Measurements from ENCODE around the gene CNTRL. TPM values are rescaled to one million over a fixed set of nuclear protein-coding genes. Genes with fewer than 3 reads are reported as not detected.

Gene CNTRL
- total and polyA plus RNA-seq, 4 donors = 1.6 to 8.7 (median 4.4) TPM

DNA sequence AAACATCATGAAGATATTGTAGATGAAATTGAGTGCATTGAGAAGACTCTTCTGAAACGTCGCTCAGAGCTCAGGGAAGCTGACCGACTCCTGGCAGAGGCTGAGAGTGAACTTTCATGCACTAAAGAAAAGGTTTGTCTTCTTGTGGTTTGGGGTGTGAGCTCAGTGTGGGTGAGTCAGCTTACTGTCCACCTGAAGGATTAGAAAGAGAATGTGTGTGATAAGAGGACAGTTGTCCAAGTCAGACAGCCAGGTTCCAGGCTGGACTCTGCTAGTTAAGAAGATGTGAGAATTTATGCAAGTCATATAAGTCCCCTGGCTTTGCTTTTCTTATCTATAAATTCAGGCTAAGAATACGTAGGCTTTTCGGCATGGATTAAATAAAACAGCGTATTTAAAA is 80.0 kb downstream of the CNTRL start:
- H3K4me3 ChIP-seq (ENCODE audit: low read depth in 1 of 3, low read length in 3 of 3) = no peak overlapping the region
- no peak overlapping the region for H3K9ac ChIP-seq (ENCODE audit: low read depth in 1 of 2, low read length in 2 of 2)
- no peak for DNase-seq (ENCODE audit: low spot score)
- no peaks in the 10 kb centered on the region for H3K9me3 ChIP-seq (ENCODE audit: control insufficient read depth in 4 of 4, low read length in 3 of 4)
- H3K36me3 ChIP-seq (ENCODE audit: control insufficient read depth in 4 of 4, insufficient read depth in 3 of 4, low read depth in 1 of 4, low read length in 3 of 4) = peaks cover 0 to 23% (median 21%) of the 10 kb centered on the region in 4 donors
- H3K27ac ChIP-seq (ENCODE audit: low read depth in 1 of 2, low read length in 2 of 2) = no peak overlapping the region
- H3K27me3 ChIP-seq (ENCODE audit: control insufficient read depth in 4 of 4, insufficient read depth in 4 of 4, low read length in 3 of 4) = no peaks in the 10 kb centered on the region
- TF ChIP-seq NR2F2 (IDR thresholded peaks at IDR 0.05) (no peak), SP1 (IDR thresholded peaks at IDR 0.05) (no peak), FOXA2 (IDR thresholded peaks at IDR 0.05) (no peak), TAF1 (conservative IDR thresholded peaks at IDR 0.05) (no peak), HNF4G (IDR thresholded peaks at IDR 0.05) (no peak), RXRA (IDR thresholded peaks at IDR 0.05) (no peak), GABPA (IDR thresholded peaks at IDR 0.05 in 1 of 2, conservative IDR thresholded peaks at IDR 0.05 in 1 of 2) (no peak), JUND (IDR thresholded peaks at IDR 0.05) (no peak), RAD21 (IDR thresholded peaks at IDR 0.05) (no peak), HNF4A (conservative IDR thresholded peaks at IDR 0.05) (no peak), FOXA1 (IDR thresholded peaks at IDR 0.05) (no peak), YY1 (IDR thresholded peaks at IDR 0.05) (no peak)
- TF ChIP-seq, protein P1, sequence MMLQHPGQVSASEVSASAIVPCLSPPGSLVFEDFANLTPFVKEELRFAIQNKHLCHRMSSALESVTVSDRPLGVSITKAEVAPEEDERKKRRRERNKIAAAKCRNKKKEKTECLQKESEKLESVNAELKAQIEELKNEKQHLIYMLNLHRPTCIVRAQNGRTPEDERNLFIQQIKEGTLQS (IDR thresholded peaks at IDR 0.05) = no peak
- TF ChIP-seq, protein P2, sequence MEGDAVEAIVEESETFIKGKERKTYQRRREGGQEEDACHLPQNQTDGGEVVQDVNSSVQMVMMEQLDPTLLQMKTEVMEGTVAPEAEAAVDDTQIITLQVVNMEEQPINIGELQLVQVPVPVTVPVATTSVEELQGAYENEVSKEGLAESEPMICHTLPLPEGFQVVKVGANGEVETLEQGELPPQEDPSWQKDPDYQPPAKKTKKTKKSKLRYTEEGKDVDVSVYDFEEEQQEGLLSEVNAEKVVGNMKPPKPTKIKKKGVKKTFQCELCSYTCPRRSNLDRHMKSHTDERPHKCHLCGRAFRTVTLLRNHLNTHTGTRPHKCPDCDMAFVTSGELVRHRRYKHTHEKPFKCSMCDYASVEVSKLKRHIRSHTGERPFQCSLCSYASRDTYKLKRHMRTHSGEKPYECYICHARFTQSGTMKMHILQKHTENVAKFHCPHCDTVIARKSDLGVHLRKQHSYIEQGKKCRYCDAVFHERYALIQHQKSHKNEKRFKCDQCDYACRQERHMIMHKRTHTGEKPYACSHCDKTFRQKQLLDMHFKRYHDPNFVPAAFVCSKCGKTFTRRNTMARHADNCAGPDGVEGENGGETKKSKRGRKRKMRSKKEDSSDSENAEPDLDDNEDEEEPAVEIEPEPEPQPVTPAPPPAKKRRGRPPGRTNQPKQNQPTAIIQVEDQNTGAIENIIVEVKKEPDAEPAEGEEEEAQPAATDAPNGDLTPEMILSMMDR (IDR thresholded peaks at IDR 0.05; ENCODE audit: low read depth, low read length, missing input control) = no peak
- TF ChIP-seq, protein P3, sequence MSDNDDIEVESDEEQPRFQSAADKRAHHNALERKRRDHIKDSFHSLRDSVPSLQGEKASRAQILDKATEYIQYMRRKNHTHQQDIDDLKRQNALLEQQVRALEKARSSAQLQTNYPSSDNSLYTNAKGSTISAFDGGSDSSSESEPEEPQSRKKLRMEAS (IDR thresholded peaks at IDR 0.05) = no peak
- TF ChIP-seq, protein P4, sequence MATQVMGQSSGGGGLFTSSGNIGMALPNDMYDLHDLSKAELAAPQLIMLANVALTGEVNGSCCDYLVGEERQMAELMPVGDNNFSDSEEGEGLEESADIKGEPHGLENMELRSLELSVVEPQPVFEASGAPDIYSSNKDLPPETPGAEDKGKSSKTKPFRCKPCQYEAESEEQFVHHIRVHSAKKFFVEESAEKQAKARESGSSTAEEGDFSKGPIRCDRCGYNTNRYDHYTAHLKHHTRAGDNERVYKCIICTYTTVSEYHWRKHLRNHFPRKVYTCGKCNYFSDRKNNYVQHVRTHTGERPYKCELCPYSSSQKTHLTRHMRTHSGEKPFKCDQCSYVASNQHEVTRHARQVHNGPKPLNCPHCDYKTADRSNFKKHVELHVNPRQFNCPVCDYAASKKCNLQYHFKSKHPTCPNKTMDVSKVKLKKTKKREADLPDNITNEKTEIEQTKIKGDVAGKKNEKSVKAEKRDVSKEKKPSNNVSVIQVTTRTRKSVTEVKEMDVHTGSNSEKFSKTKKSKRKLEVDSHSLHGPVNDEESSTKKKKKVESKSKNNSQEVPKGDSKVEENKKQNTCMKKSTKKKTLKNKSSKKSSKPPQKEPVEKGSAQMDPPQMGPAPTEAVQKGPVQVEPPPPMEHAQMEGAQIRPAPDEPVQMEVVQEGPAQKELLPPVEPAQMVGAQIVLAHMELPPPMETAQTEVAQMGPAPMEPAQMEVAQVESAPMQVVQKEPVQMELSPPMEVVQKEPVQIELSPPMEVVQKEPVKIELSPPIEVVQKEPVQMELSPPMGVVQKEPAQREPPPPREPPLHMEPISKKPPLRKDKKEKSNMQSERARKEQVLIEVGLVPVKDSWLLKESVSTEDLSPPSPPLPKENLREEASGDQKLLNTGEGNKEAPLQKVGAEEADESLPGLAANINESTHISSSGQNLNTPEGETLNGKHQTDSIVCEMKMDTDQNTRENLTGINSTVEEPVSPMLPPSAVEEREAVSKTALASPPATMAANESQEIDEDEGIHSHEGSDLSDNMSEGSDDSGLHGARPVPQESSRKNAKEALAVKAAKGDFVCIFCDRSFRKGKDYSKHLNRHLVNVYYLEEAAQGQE (IDR thresholded peaks at IDR 0.05) = no peak
- H3K4me1 ChIP-seq (ENCODE audit: control insufficient read depth in 4 of 4, insufficient read depth in 4 of 4, low read length in 3 of 4) = no peaks in the 10 kb centered on the region
- WGBS = 98% methylated on average over 6 of the region's 6 CpGs

DNA sequence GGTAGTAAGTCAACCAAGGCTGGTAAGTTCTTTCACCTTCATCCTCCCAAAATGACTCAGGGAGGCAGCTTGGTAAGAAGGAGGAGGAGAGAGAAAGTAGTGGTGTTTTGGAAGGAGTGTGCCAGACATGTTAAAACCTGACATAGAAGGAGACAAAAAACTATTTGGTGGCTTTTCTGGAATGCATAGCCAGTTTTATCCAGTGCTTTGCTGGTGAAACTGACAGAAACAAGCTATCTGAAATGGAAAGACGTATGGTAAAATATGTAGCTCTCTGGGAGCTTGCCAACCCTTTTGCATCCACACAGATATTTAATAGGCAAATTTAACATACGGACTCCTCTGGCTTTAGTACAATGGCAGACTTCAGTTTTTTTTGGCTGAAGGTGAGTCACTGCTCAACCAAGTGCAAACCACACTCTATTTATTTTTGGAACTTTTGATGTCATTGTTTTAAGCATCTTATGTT is 81.5 kb downstream of the CNTRL start:
- TF ChIP-seq SP1 (IDR thresholded peaks at IDR 0.05) (no peak), RAD21 (IDR thresholded peaks at IDR 0.05) (no peak), FOXA1 (IDR thresholded peaks at IDR 0.05) (no peak), RXRA (IDR thresholded peaks at IDR 0.05) (no peak)
- H3K27me3 ChIP-seq (ENCODE audit: control insufficient read depth in 4 of 4, insufficient read depth in 4 of 4, low read length in 3 of 4) = no peaks in the 10 kb centered on the region
- no peak for DNase-seq (ENCODE audit: low spot score)
- no peak overlapping the region for H3K27ac ChIP-seq (ENCODE audit: low read depth in 1 of 2, low read length in 2 of 2)
- H3K4me3 ChIP-seq (ENCODE audit: low read depth in 1 of 3, low read length in 3 of 3) = no peak overlapping the region
- no peaks in the 10 kb centered on the region for H3K4me1 ChIP-seq (ENCODE audit: control insufficient read depth in 4 of 4, insufficient read depth in 4 of 4, low read length in 3 of 4)
- H3K9me3 ChIP-seq (ENCODE audit: control insufficient read depth in 4 of 4, low read length in 3 of 4) = no peaks in the 10 kb centered on the region
- H3K36me3 ChIP-seq (ENCODE audit: control insufficient read depth in 4 of 4, insufficient read depth in 3 of 4, low read depth in 1 of 4, low read length in 3 of 4) = peaks cover 2 to 20% (median 20%) of the 10 kb centered on the region in 4 donors
- no peak overlapping the region for H3K9ac ChIP-seq (ENCODE audit: low read depth in 1 of 2, low read length in 2 of 2)
- WGBS = 88% methylated on average over 2 of the region's 2 CpGs

Data from liver (tissue), 9 donors.